ENCODE results near the gene SQSTM1. TPM values are rescaled to one million over a fixed set of nuclear protein-coding genes. Genes with fewer than 3 reads are reported as not detected.

The SQSTM1 gene
- total and polyA plus RNA-seq, 2 donors (not counting 1 experiment from before 2014, with no cell fraction given) = 72.2 to 400 TPM

DNA sequence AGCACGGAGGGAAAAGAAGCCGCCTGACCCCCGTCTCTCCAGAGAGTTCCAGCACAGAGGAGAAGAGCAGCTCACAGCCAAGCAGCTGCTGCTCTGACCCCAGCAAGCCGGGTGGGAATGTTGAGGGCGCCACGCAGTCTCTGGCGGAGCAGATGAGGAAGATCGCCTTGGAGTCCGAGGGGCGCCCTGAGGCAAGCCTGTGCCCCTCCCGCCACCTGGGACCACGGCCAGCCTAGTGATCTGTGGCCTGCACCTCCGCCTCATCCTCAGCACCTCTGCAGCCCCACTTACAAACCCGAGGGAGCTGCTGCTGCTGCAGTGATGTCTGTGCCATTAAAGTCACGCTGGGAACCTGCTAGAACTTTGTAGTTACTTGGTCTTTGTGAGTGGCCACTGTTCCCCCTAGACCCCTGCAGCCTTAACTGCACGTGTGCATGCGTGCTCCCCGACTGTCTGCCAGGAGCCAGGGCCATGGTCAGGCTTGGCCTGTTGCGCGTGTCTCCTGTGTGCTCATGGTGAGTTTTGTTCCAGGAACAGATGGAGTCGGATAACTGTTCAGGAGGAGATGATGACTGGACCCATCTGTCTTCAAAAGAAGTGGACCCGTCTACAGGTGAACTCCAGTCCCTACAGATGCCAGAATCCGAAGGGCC lies 12.5 kb downstream of the SQSTM1 start:
- ATAC-seq (ENCODE audit: low read depth) (no peak), DNase-seq (no peak)
- ChIA-PET CTCF (interaction anchor here (1.7 to 3.4 kb wide), 3 partner anchors 13 to 70 kb away, joined by 4 to 12 read pairs (median 6); partner anchors contain the start of gene SQSTM1), POLR2A (interaction anchor here (0.7 to 1.3 kb wide), 2 partner anchors 11 to 30 kb away, joined by 3 to 4 read pairs; no protein-coding TSS in a partner anchor)
- Mint-ChIP-seq H3K27ac (no peak overlapping the region), H3K27me3 (no peaks in the 10 kb centered on the region), H3K4me1 (peaks cover 9% of the 10 kb centered on the region), H3K4me3 (no peak overlapping the region), H3K9me3 (ENCODE audit: insufficient read depth) (no peaks in the 10 kb centered on the region)
- Histone ChIP-seq H3K9ac (ENCODE audit: low read length) (no peak overlapping the region), H3K36me3 (replicated peaks in 1 of 2; ENCODE audit: control extremely low read depth in 1 of 2, control insufficient read depth in 1 of 2, extremely low read depth in 1 of 2, insufficient read depth in 2 of 2, low read length in 1 of 2) (peaks cover 2 to 64% of the 10 kb centered on the region in 2 experiments), H4K20me1 (ENCODE audit: control insufficient read depth, insufficient read depth, low read length, poor library complexity, severe bottlenecking) (peaks cover 51% of the 10 kb centered on the region), H3K79me2 (ENCODE audit: control insufficient read depth, insufficient read depth, low read length) (peaks cover 9% of the 10 kb centered on the region), H3K4me1 (ENCODE audit: control insufficient read depth in 2 of 2, insufficient read depth in 2 of 2, low read length in 2 of 2) (peaks cover 3 to 8% of the 10 kb centered on the region in 2 donors), H3K27ac (ENCODE audit: low read length in 2 of 2) (no peak overlapping the region), H3K4me3 (ENCODE audit: control extremely low read depth in 1 of 5, extremely low read depth in 1 of 5, insufficient read depth in 1 of 5, low read depth in 2 of 5, low read length in 4 of 5) (no peak overlapping the region), H3K27me3 (replicated peaks in 1 of 4; ENCODE audit: control extremely low read depth in 1 of 4, control insufficient read depth in 3 of 4, insufficient read depth in 4 of 4, low read length in 3 of 4) (no peaks in the 10 kb centered on the region), H2AFZ (ENCODE audit: insufficient read depth, low read depth, low read length, poor library complexity, severe bottlenecking) (no peak overlapping the region), H3K9me3 (ENCODE audit: control extremely low read depth in 1 of 3, control insufficient read depth in 2 of 3, insufficient read depth in 1 of 3, low read length in 2 of 3) (no peaks in the 10 kb centered on the region), H3K4me2 (replicated peaks; ENCODE audit: low read depth, low read length, poor library complexity, severe bottlenecking) (no peak overlapping the region)
- TF ChIP-seq EZH2 (IDR thresholded peaks at IDR 0.05; ENCODE audit: borderline replicate concordance, insufficient read depth, low read depth, low read length, poor library complexity, severe bottlenecking) = no peak
- TF ChIP-seq CTCF (IDR thresholded peaks at IDR 0.05) = no peak
- intact Hi-C loops (cut with micrococcal nuclease) = no loop called here
- WGBS (ENCODE audit: insufficient coverage) = 97% methylated on average over 23 of the region's 23 CpGs

DNA sequence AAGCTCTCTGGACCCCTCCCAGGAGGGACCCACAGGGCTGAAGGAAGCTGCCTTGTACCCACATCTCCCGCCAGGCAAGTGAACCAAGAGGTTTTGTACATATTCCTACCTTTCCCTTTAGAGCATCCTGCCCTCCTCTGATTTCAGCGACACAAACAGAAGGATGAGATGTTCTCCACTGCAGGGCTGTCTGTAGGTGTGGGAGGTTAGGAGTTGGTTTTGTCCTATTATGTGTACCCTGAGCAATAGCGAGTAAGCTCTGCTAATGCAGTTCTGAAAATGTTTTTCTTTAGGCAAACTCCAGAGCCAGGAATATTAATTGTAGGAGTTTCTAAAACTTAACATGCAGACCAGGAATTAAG lies 13.0 kb downstream of the SQSTM1 start:
- Mint-ChIP-seq H3K27ac (no peak overlapping the region), H3K4me1 (peaks cover 9% of the 10 kb centered on the region), H3K4me3 (no peak overlapping the region), H3K27me3 (no peaks in the 10 kb centered on the region), H3K9me3 (ENCODE audit: insufficient read depth) (no peaks in the 10 kb centered on the region)
- H3K79me2 ChIP-seq (ENCODE audit: control insufficient read depth, insufficient read depth, low read length) = peaks cover 9% of the 10 kb centered on the region
- no peak for TF ChIP-seq CTCF (IDR thresholded peaks at IDR 0.05)
- TF ChIP-seq EZH2 (IDR thresholded peaks at IDR 0.05; ENCODE audit: borderline replicate concordance, insufficient read depth, low read depth, low read length, poor library complexity, severe bottlenecking) = no peak
- H3K4me1 ChIP-seq (ENCODE audit: control insufficient read depth in 2 of 2, insufficient read depth in 2 of 2, low read length in 2 of 2) = peaks cover 3 to 8% of the 10 kb centered on the region in 2 donors
- no peaks in the 10 kb centered on the region for H3K9me3 ChIP-seq (ENCODE audit: control extremely low read depth in 1 of 3, control insufficient read depth in 2 of 3, insufficient read depth in 1 of 3, low read length in 2 of 3)
- ChIA-PET CTCF (interaction anchor here (1.7 kb wide), 1 partner anchor 70 kb away, joined by 6 read pairs; no protein-coding TSS in a partner anchor), POLR2A (interaction anchor here (1.3 kb wide), 1 partner anchor 12 kb away, joined by 3 read pairs; no protein-coding TSS in a partner anchor)
- no peak overlapping the region for H3K4me2 ChIP-seq (replicated peaks; ENCODE audit: low read depth, low read length, poor library complexity, severe bottlenecking)
- ATAC-seq (ENCODE audit: low read depth) (no peak), DNase-seq (no peak)
- H3K4me3 ChIP-seq (ENCODE audit: control extremely low read depth in 1 of 5, extremely low read depth in 1 of 5, insufficient read depth in 1 of 5, low read depth in 2 of 5, low read length in 4 of 5) = no peak overlapping the region
- intact Hi-C loops (cut with micrococcal nuclease) = no loop called here
- H3K27ac ChIP-seq (ENCODE audit: low read length in 2 of 2) = no peak overlapping the region
- no peak overlapping the region for H3K9ac ChIP-seq (ENCODE audit: low read length)
- H3K36me3 ChIP-seq (replicated peaks in 1 of 2; ENCODE audit: control extremely low read depth in 1 of 2, control insufficient read depth in 1 of 2, extremely low read depth in 1 of 2, insufficient read depth in 2 of 2, low read length in 1 of 2) = peaks cover 2 to 65% of the 10 kb centered on the region in 2 experiments
- no peak overlapping the region for H2AFZ ChIP-seq (ENCODE audit: insufficient read depth, low read depth, low read length, poor library complexity, severe bottlenecking)
- H4K20me1 ChIP-seq (ENCODE audit: control insufficient read depth, insufficient read depth, low read length, poor library complexity, severe bottlenecking) = peaks cover 46% of the 10 kb centered on the region
- H3K27me3 ChIP-seq (replicated peaks in 1 of 4; ENCODE audit: control extremely low read depth in 1 of 4, control insufficient read depth in 3 of 4, insufficient read depth in 4 of 4, low read length in 3 of 4) = no peaks in the 10 kb centered on the region
- 93% methylated on average over 2 of the region's 3 CpGs for WGBS (ENCODE audit: insufficient coverage)

Measured in B cell (primary cell).